Skeletal muscle satellite cell (primary cell): Measurements from ENCODE around the gene NMRK2.
A peak's percentile ranks its signal among the peaks of the same experiment; 100 is the strongest.
"Not testable (repeated sequence)": the region's sequence is repeated elsewhere in the genome, so short reads cannot be mapped to it uniquely, and the experiment has no call there.

Source experiments
- H3K27me3 ChIP-seq: 2 replicates; pipeline ENCODE4 v1.7.0; 2013; ENCODE audit warnings: low read length; ENCODE audit not compliant: control insufficient read depth, insufficient read depth
- H3K36me3 ChIP-seq: 2 replicates; pipeline ENCODE4 v1.7.0; 2013; ENCODE audit warnings: mild to moderate bottlenecking, control low read depth, low read length; ENCODE audit not compliant: insufficient read depth
- H3K4me1 ChIP-seq: 2 replicates; pipeline ENCODE4 v1.7.0; 2013; ENCODE audit warnings: low read length; ENCODE audit not compliant: control insufficient read depth, insufficient read depth
- H3K4me2 ChIP-seq: 2 replicates; pipeline ENCODE4 v1.7.0; 2013; ENCODE audit warnings: mild to moderate bottlenecking, low read length
- H3K4me3 ChIP-seq: 2 replicates; pipeline ENCODE4 v1.7.0; 2013; ENCODE audit warnings: low read length
- H3K9ac ChIP-seq: 2 replicates; pipeline ENCODE4 v1.7.0; 2013; ENCODE audit warnings: mild to moderate bottlenecking, low read depth, low read length, moderate library complexity
- H3K9me3 ChIP-seq: replicated peaks from 2 replicates; pipeline ENCODE4 v1.7.0; 2013; ENCODE audit warnings: mild to moderate bottlenecking, control low read depth, low read length

NMRK2 gene

GRCh38 chr19:3955276-3955675 is 22.4 kb downstream of the NMRK2 start:
- Histone ChIP-seq H3K4me1 (peaks cover 30% of the 10 kb centered on the region), H3K36me3 (peaks cover 37% of the 10 kb centered on the region)
- not testable (repeated sequence) for H3K4me3 ChIP-seq, H3K27me3 ChIP-seq, H3K4me2 ChIP-seq, H3K9ac ChIP-seq, H3K9me3 ChIP-seq

DNA sequence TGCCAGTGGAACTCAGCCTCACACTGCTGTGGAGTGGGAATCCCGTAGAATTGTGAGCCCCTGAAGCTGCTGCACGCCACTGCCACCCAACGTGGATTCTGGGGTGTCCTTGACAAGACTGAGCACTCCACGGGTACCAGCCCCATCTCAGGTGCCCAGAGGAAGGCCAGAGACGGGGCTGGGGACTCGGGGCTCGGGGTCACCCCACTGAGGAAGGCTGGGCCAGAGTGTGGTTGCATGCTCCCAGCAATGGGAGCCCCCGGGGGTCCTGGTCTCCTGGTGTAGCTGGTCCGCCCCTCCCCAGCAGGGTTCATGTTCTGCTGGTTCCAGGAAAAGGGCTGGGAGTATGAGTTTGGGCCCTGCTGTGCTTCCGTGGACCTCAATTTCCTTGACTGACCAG is 22.8 kb downstream of the NMRK2 start:
- H3K4me2 ChIP-seq = no peak overlapping the region
- no peaks in the 10 kb centered on the region for H3K9me3 ChIP-seq
- H3K36me3 ChIP-seq = peaks cover 41% of the 10 kb centered on the region
- H3K4me3 ChIP-seq = no peak overlapping the region
- H3K27me3 ChIP-seq = no peaks in the 10 kb centered on the region
- peaks cover 30% of the 10 kb centered on the region for H3K4me1 ChIP-seq
- no peak overlapping the region for H3K9ac ChIP-seq

- no peak overlapping the region for H3K9ac ChIP-seq
- peaks cover 72% of the 10 kb centered on the region for H3K36me3 ChIP-seq
- no peak overlapping the region for H3K4me2 ChIP-seq
- H3K27me3 ChIP-seq = no peaks in the 10 kb centered on the region
- H3K4me3 ChIP-seq = no peak overlapping the region
- H3K9me3 ChIP-seq = no peaks in the 10 kb centered on the region
- H3K4me1 ChIP-seq = peaks cover 8% of the 10 kb centered on the region
Measured at GRCh38 chr19:3958836-3959765, 26.2 kb downstream of the NMRK2 start.

GRCh38 chr19:3959766-3960131 is 26.9 kb downstream of the NMRK2 start:
- Histone ChIP-seq H3K27me3 (no peaks in the 10 kb centered on the region), H3K36me3 (peaks cover 76% of the 10 kb centered on the region), H3K9ac (no peak overlapping the region), H3K4me3 (no peak overlapping the region), H3K9me3 (no peaks in the 10 kb centered on the region), H3K4me1 (peaks cover 6% of the 10 kb centered on the region), H3K4me2 (no peak overlapping the region)

DNA sequence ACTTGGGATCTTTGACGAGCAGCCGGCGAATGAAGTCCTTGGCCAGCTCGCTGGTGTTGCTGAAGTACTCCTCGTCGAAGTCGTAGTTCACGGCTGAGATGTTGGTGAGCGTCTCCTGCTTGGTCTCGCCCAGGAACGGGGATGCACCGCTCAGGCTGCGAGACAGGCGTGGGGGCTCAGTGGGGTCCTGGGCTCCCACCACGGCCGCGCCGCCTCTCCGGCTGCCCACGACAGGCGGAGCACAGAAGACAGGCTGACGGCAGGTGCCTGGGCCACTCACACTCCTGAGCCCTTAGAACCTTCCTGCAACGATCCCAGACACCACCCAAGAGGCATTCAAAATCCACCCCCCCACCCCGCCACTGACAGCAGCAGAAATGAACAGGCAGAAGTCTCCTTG is 28.1 kb downstream of the NMRK2 start:
- H3K4me3 ChIP-seq = no peak overlapping the region
- H3K27me3 ChIP-seq = no peaks in the 10 kb centered on the region
- H3K4me2 ChIP-seq = no peak overlapping the region
- no peak overlapping the region for H3K9ac ChIP-seq
- H3K9me3 ChIP-seq = no peaks in the 10 kb centered on the region
- H3K4me1 ChIP-seq = peaks cover 6% of the 10 kb centered on the region
- H3K36me3 ChIP-seq = peaks cover 79% of the 10 kb centered on the region

DNA sequence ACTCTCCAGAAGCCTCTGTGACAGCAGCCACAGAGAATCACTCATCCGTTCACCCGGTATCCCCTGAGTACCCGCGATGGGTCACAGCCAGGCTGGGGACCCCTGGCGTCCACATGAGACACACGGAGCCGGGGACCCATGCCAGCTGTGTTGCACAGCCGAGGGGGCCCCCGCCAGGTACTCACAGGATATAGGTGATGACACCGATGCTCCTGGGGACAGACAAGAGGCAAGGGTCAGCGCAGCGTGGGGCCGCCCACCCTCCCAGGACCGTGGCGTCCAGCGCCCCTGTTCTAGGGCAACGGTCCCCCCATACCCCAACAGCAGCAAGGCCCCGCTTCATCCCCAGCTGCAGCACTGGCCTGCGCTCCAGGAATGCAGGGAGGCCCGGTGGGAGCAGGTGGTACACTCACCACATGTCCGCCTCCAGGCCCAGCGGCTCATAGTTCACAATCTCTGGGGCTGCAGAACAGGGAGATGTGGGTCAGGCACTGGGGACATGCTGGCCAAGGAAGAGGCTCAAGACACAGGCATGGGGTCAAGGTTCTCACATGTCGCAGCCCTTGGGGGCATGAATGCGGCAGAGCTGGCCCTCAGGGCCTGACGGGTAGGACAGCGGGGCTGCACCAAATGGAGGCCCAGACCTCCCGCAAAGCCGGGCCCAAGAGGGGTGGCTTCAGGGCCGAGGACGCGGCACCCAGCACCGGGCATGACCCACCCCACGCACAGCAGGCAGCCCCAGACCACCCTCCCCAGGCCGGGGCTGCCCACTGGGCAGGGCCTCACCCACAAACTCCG is 30.8 kb downstream of the NMRK2 start:
- peaks cover 11% of the 10 kb centered on the region for H3K4me1 ChIP-seq
- H3K4me2 ChIP-seq = no peak overlapping the region
- H3K27me3 ChIP-seq = no peaks in the 10 kb centered on the region
- no peak overlapping the region for H3K9ac ChIP-seq
- no peak overlapping the region for H3K4me3 ChIP-seq
- H3K36me3 ChIP-seq = peaks cover 86% of the 10 kb centered on the region
- H3K9me3 ChIP-seq = no peaks in the 10 kb centered on the region

GRCh38 chr19:3964256-3965194 is 31.7 kb downstream of the NMRK2 start:
- no peaks in the 10 kb centered on the region for H3K27me3 ChIP-seq
- no peak overlapping the region for H3K4me3 ChIP-seq
- H3K36me3 ChIP-seq = peaks cover 78% of the 10 kb centered on the region
- no peak overlapping the region for H3K4me2 ChIP-seq
- no peak overlapping the region for H3K9ac ChIP-seq
- no peaks in the 10 kb centered on the region for H3K9me3 ChIP-seq
- H3K4me1 ChIP-seq = peaks cover 19% of the 10 kb centered on the region

- Histone ChIP-seq H3K36me3 (peaks cover 61% of the 10 kb centered on the region), H3K4me1 (peaks cover 25% of the 10 kb centered on the region), H3K4me2 (no peak overlapping the region), H3K9me3 (no peaks in the 10 kb centered on the region), H3K9ac (no peak overlapping the region), H3K27me3 (no peaks in the 10 kb centered on the region), H3K4me3 (no peak overlapping the region)
Measured at GRCh38 chr19:3966051-3967017, 33.5 kb downstream of the NMRK2 start.

DNA sequence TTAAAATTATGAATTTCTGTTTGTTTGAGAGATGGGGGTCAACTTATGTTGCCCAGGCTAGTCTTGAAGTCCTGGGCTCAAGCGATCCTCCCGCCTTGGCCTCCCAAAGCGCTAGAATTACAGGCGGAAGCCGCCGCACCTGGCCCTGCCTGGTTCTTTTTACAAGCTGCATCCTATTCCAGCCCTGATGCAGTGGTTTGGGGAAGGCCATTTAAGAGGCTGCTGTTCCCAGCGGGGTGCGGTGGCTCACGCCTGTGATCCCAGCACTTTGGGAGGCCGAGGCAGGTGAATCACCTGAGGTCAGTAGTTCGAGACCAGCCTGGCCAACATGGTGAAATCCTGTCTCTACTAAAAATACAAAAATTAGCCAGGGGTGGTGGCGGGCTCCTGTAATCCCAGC is 35.1 kb downstream of the NMRK2 start:
- H3K4me1 ChIP-seq = peaks cover 25% of the 10 kb centered on the region
- H3K9ac ChIP-seq = peak overlapping the region; percentile 58
- H3K36me3 ChIP-seq = peaks cover 52% of the 10 kb centered on the region
- H3K4me2 ChIP-seq = peak overlapping the region; percentile 90
- not testable (repeated sequence) for H3K27me3 ChIP-seq, H3K9me3 ChIP-seq, H3K4me3 ChIP-seq
